HepG2 (cell line): Measurements from ENCODE around the gene METAP1D. TPM values are rescaled to one million over a fixed set of nuclear protein-coding genes. Genes with fewer than 3 reads are reported as not detected.

Source experiments
- ATF2 ChIP-seq: sonication (generic); formaldehyde crosslinking; IDR thresholded peaks from 2 replicates; pipeline ENCODE4 v1.4.0; 2020; ENCODE audit warnings: missing genetic modification reagents
- BHLHE40 ChIP-seq: IDR thresholded peaks from 2 replicates; pipeline ENCODE4 v1.6.1; 2011; ENCODE audit warnings: low read length, improper control_type of control experiment
- EZH2 ChIP-seq: conservative IDR thresholded peaks from 2 replicates; pipeline ENCODE4 v1.6.1; 2012; ENCODE audit warnings: mild to moderate bottlenecking, low read depth, low read length, moderate library complexity
- IKZF5 ChIP-seq: IDR thresholded peaks from 2 replicates; pipeline ENCODE4 v1.6.1; 2018; ENCODE audit warnings: missing genetic modification reagents, mild to moderate bottlenecking, missing compliant biosample characterization
- KMT2A ChIP-seq: sonication (generic); formaldehyde crosslinking; IDR thresholded peaks from 2 replicates; pipeline ENCODE4 v1.4.0; 2020; ENCODE audit warnings: missing genetic modification reagents
- MYC ChIP-seq: sonication (generic); formaldehyde crosslinking; IDR thresholded peaks from 2 replicates; pipeline ENCODE4 v1.9.0; 2021; ENCODE audit warnings: missing genetic modification reagents, borderline replicate concordance
- PATZ1 ChIP-seq: sonication (generic); formaldehyde crosslinking; IDR thresholded peaks from 2 replicates; pipeline ENCODE4 v1.4.0; 2020; ENCODE audit warnings: missing genetic modification reagents
- RFX3 ChIP-seq: IDR thresholded peaks from 2 replicates; pipeline ENCODE4 v1.6.1; 2016; ENCODE audit warnings: missing biosample characterization, missing genetic modification reagents
- RXRB ChIP-seq: IDR thresholded peaks from 2 replicates; pipeline ENCODE4 v1.6.1; 2016; ENCODE audit warnings: borderline replicate concordance, missing genetic modification reagents, missing compliant biosample characterization
- STAG1 ChIP-seq: sonication (generic); formaldehyde crosslinking; IDR thresholded peaks from 2 replicates; pipeline ENCODE4 v1.4.0; 2020; ENCODE audit warnings: missing genetic modification reagents
- TRIM22 ChIP-seq: fragments of 450-650 bp; IDR thresholded peaks from 2 replicates; pipeline ENCODE4 v1.6.1; 2017
- TRIM24 ChIP-seq: sonication (generic); formaldehyde crosslinking; IDR thresholded peaks from 2 replicates; pipeline ENCODE4 v1.8.0; 2022; ENCODE audit warnings: mild to moderate bottlenecking, missing genetic modification reagents
- ZBTB38 ChIP-seq: sonication (generic); formaldehyde crosslinking; IDR thresholded peaks from 2 replicates; pipeline ENCODE4 v1.5.1; 2020; ENCODE audit warnings: mild to moderate bottlenecking, missing genetic modification reagents
- ZMYM4 ChIP-seq: sonication (generic); formaldehyde crosslinking; IDR thresholded peaks from 2 replicates; pipeline ENCODE4 v1.8.1; 2023; ENCODE audit warnings: mild to moderate bottlenecking, missing genetic modification reagents
- ZNF260 ChIP-seq: sonication (generic); formaldehyde crosslinking; IDR thresholded peaks from 2 replicates; pipeline ENCODE4 v1.4.0; 2020; ENCODE audit warnings: missing genetic modification reagents, low read depth, mild to moderate bottlenecking, borderline replicate concordance
- ZNF280B ChIP-seq: sonication (generic); formaldehyde crosslinking; IDR thresholded peaks from 2 replicates; pipeline ENCODE4 v1.5.0; 2020; ENCODE audit warnings: missing genetic modification reagents, mild to moderate bottlenecking, borderline replicate concordance
- ZNF512B ChIP-seq: sonication (generic); formaldehyde crosslinking; IDR thresholded peaks from 2 replicates; pipeline ENCODE4 v1.5.1; 2020; ENCODE audit warnings: missing genetic modification reagents, mild to moderate bottlenecking, borderline replicate concordance
- ZSCAN29 ChIP-seq: sonication (generic); formaldehyde crosslinking; conservative IDR thresholded peaks from 2 replicates; pipeline ENCODE4 v1.4.0; 2020; ENCODE audit warnings: mild to moderate bottlenecking, missing genetic modification reagents
- polyA plus RNA-seq, 8 experiments: library from polyadenylated mRNA; depleted of rRNA in 3 of 8; stranded (reverse) in 7 of 8; unstranded in 1 of 8; fragments of >200 nt; fragmentation: Illumina TruSeq in 4 of 8; extraction: Trizol in 4 of 8; gene quantifications; 2 replicates each; pipeline versions ENCODE4 v1.2.1 to v1.2.3, GENCODE V29; 2011 to 2016; ENCODE audit warnings: low read depth in 4 of 8, missing spikeins in 1 of 8, mixed read lengths in 1 of 8; ENCODE audit not compliant: insufficient read depth in 1 of 8
- total RNA-seq, 5 experiments: library from RNA; depleted of rRNA; stranded (reverse); fragments of >200 nt; fragmentation: Illumina TruSeq; extraction: Trizol; gene quantifications; 2 replicates each; pipeline ENCODE4 v1.2.3, GENCODE V29; 2016; ENCODE audit warnings: low read depth in 1 of 5

METAP1D gene
- total and polyA plus RNA-seq, 2 of the 13 experiments (the other 11 are each of a cell fraction or from before 2014, with no cell fraction given): 14.7 to 21.6 TPM

GRCh38 chr2:172103471-172104272, 103.9 kb downstream of the METAP1D start (continued):
- TF ChIP-seq ZNF512B (CRISPR knock-in tag) (peak; percentile 89; the same call in 1 of the 2 replicates), RFX3 (CRISPR knock-in tag) (no peak), ZNF260 (CRISPR knock-in tag) (no peak), KMT2A (peak; percentile 65; the same call in 1 of the 2 replicates), BHLHE40 (peak; percentile 74), EZH2 (peak; percentile 78; the same call in 1 of the 2 replicates), ZBTB38 (CRISPR knock-in tag) (0 out of 2 replicates have a peak, but pooled peaks have one; percentile 44), PATZ1 (CRISPR knock-in tag) (peak; percentile 67; the same call in 1 of the 2 replicates), RXRB (CRISPR knock-in tag) (peak; percentile 26; the same call in 1 of the 2 replicates), ZMYM4 (CRISPR knock-in tag) (peak; percentile 81), TRIM24 (no peak), ZNF280B (CRISPR knock-in tag) (0 out of 2 replicates have a peak, but pooled peaks have one; percentile 25), IKZF5 (CRISPR knock-in tag) (peak; percentile 46; the same call in 1 of the 2 replicates), TRIM22 (no peak), ATF2 (CRISPR knock-in tag) (no peak), STAG1 (peak; percentile 98), ZSCAN29 (CRISPR knock-in tag) (peak; percentile 64; the same call in 1 of the 2 replicates), MYC (CRISPR knock-in tag) (peak; percentile 53; the same call in 1 of the 2 replicates)
